Stimulated activated CD8-positive, alpha-beta memory T cell treated with anti-CD3 and anti-CD28 coated beads, Interleukin-4, amount 100 ng/mL, for 1 hour (primary cell): ENCODE results near the gene SERBP1.
"Not testable (repeated sequence)": the region's sequence is repeated elsewhere in the genome, so short reads cannot be mapped to it uniquely, and the experiment has no call there.

Source experiments
- DNase-seq, 2 donors: peaks; one replicate each; pipeline ENCODE4 v3.0.0-alpha.2; 2020; ENCODE audit warnings: low read depth in 2 of 2, low spot score in 1 of 2

The SERBP1 gene

GRCh38 chr1:67441183-67441582, 11.0 kb upstream of the SERBP1 start:
- DNase-seq: no peak

- DNase-seq: no peak
Observed at GRCh38 chr1:67440339-67440738, 10.1 kb upstream of the SERBP1 start.

GRCh38 chr1:67439277-67440029, 9.3 kb upstream of the SERBP1 start:
- DNase-seq: no peak

GRCh38 chr1:67437961-67438360, 7.8 kb upstream of the SERBP1 start:
- no peak for DNase-seq

- DNase-seq: no peak
Observed at GRCh38 chr1:67436511-67437055, 6.4 kb upstream of the SERBP1 start.

GRCh38 chr1:67434491-67434890, 4.3 kb upstream of the SERBP1 start:
- no peak for DNase-seq

GRCh38 chr1:67433837-67434236, 3.6 kb upstream of the SERBP1 start:
- DNase-seq: no peak

GRCh38 chr1:67432745-67433144, 2.5 kb upstream of the SERBP1 start:
- no peak for DNase-seq

- DNase-seq: no peak
Observed at GRCh38 chr1:67431869-67432578, 1.8 kb upstream of the SERBP1 start.

GRCh38 chr1:67431156-67431765, 1.1 kb upstream of the SERBP1 start:
- DNase-seq: no peak

- DNase-seq: no peak
Observed at GRCh38 chr1:67429528-67430357, 459 bp downstream of the SERBP1 start.

- DNase-seq: peak in 1 of 2 donors; percentile 9
Observed at GRCh38 chr1:67429011-67429527, 1.1 kb downstream of the SERBP1 start.

- DNase-seq: no peak
Observed at GRCh38 chr1:67427947-67428346, 2.3 kb downstream of the SERBP1 start.

- no peak for DNase-seq
Observed at GRCh38 chr1:67427465-67427864, 2.7 kb downstream of the SERBP1 start.

GRCh38 chr1:67420835-67421492, 9.2 kb downstream of the SERBP1 start:
- DNase-seq: no peak

GRCh38 chr1:67418839-67419586, 11.2 kb downstream of the SERBP1 start:
- DNase-seq: no peak

- DNase-seq: not testable (repeated sequence)
Observed at GRCh38 chr1:67417733-67418132, 12.5 kb downstream of the SERBP1 start.

GRCh38 chr1:67415041-67415440, 15.2 kb downstream of the SERBP1 start:
- DNase-seq: no peak

- DNase-seq: no peak
Observed at GRCh38 chr1:67414574-67414973, 15.6 kb downstream of the SERBP1 start.

GRCh38 chr1:67413101-67413500, 17.1 kb downstream of the SERBP1 start:
- DNase-seq: not testable (repeated sequence)
